Naive thymus-derived CD8-positive, alpha-beta T cell (primary cell): ENCODE data around the gene ARHGAP42. TPM values are rescaled to one million over a fixed set of nuclear protein-coding genes. Genes with fewer than 3 reads are reported as not detected.
"Not testable (repeated sequence)": the region's sequence is repeated elsewhere in the genome, so short reads cannot be mapped to it uniquely, and the experiment has no call there.

ENCODE experiments used
- ATAC-seq, 2 donors: fragments of 150-1000 bp; cut with Tn5 transposase in 1 of 2; sonication (Bioruptor Pico), chemical (Tn5 transposase) in 1 of 2; 1 replicate in 1 of 2; 2 replicates in 1 of 2; pipeline ENCODE4 v1.10.0; 2021; ENCODE audit warnings: mild to moderate bottlenecking in 2 of 2, moderate library complexity in 2 of 2
- POLR2A ChIA-PET: fragments of 350-600 bp; sonication (Branson Sonifier 250); formaldehyde crosslinking; loops from one replicate; lab custom pipeline; 2021; ENCODE audit warnings: antibody characterized with exemption; lab: Charles Lee
- DNase-seq, 10 donors: peaks; one replicate each; pipeline versions ENCODE4 v3.0.0 to v3.0.0-alpha.2; 2020 to 2022
- H3K27ac Mint-ChIP-seq, 10 donors: one replicate each; pipeline ENCODE4 v1.8.0; 2020 to 2022; ENCODE audit warnings: mild to moderate bottlenecking in 10 of 10, mixed read lengths in 10 of 10, moderate library complexity in 4 of 10, inconsistent platforms in 1 of 10
- H3K27me3 Mint-ChIP-seq, 5 donors: one replicate each; pipeline ENCODE4 v1.8.0; 2021 to 2022; ENCODE audit warnings: mixed read lengths in 5 of 5
- H3K36me3 Mint-ChIP-seq, 3 donors: one replicate each; pipeline ENCODE4 v1.8.0; 2020 to 2022; ENCODE audit warnings: mixed read lengths in 3 of 3, mild to moderate bottlenecking in 2 of 3, inconsistent platforms in 1 of 3
- H3K4me1 Mint-ChIP-seq, 4 donors: one replicate each; pipeline ENCODE4 v1.8.0; 2021 to 2022; ENCODE audit warnings: mixed read lengths in 4 of 4
- H3K4me3 Mint-ChIP-seq, 10 donors: one replicate each; pipeline ENCODE4 v1.8.0; 2020 to 2022; ENCODE audit warnings: mild to moderate bottlenecking in 10 of 10, mixed read lengths in 10 of 10, moderate library complexity in 6 of 10, inconsistent platforms in 1 of 10
- H3K9me3 Mint-ChIP-seq, 9 donors: one replicate each; pipeline ENCODE4 v1.8.0; 2020 to 2022; ENCODE audit warnings: mixed read lengths in 9 of 9, mild to moderate bottlenecking in 3 of 9, inconsistent platforms in 1 of 9, moderate library complexity in 1 of 9
- polyA plus RNA-seq, 3 donors: library from polyadenylated mRNA; unstranded; fragments of 300-500 nt; fragmentation: Illumina TruSeq; gene quantifications; one replicate each; pipeline ENCODE4 v1.2.3, GENCODE V29; 2021
- total RNA-seq, 8 experiments: library from RNA in 2 of 8; stranded (reverse) in 2 of 8; gene quantifications; one replicate each; pipeline ENCODE4 v1.2.3 and lab custom pipeline; 2021 to 2026

Gene ARHGAP42
- total and polyA plus RNA-seq, 5 experiments from 2014 or later = 0.38 to 0.93 (median 0.83) TPM; not detected in 2

- Mint-ChIP-seq H3K27ac (no peak overlapping the region), H3K9me3 (peaks cover 0 to 24% (median 0%) of the 10 kb centered on the region in 9 donors), H3K27me3 (no peaks in the 10 kb centered on the region), H3K4me3 (no peak overlapping the region), H3K36me3 (no peaks in the 10 kb centered on the region), H3K4me1 (peaks cover 0 to 25% (median 0%) of the 10 kb centered on the region in 4 donors)
- POLR2A ChIA-PET = no interaction called here
- ATAC-seq (no peak), DNase-seq (no peak)
Measured at GRCh38 chr11:101011881-101012280, 324.8 kb downstream of the ARHGAP42 start.

- H3K36me3 Mint-ChIP-seq, ATAC-seq, DNase-seq, H3K27ac Mint-ChIP-seq, H3K4me3 Mint-ChIP-seq, H3K27me3 Mint-ChIP-seq, POLR2A ChIA-PET: not testable (repeated sequence)
- H3K9me3 Mint-ChIP-seq = peaks cover 0 to 19% (median 0%) of the 10 kb centered on the region in 9 donors
- peaks cover 0 to 21% (median 0%) of the 10 kb centered on the region in 4 donors for H3K4me1 Mint-ChIP-seq
Measured at GRCh38 chr11:101013702-101014101, 326.6 kb downstream of the ARHGAP42 start.

DNA sequence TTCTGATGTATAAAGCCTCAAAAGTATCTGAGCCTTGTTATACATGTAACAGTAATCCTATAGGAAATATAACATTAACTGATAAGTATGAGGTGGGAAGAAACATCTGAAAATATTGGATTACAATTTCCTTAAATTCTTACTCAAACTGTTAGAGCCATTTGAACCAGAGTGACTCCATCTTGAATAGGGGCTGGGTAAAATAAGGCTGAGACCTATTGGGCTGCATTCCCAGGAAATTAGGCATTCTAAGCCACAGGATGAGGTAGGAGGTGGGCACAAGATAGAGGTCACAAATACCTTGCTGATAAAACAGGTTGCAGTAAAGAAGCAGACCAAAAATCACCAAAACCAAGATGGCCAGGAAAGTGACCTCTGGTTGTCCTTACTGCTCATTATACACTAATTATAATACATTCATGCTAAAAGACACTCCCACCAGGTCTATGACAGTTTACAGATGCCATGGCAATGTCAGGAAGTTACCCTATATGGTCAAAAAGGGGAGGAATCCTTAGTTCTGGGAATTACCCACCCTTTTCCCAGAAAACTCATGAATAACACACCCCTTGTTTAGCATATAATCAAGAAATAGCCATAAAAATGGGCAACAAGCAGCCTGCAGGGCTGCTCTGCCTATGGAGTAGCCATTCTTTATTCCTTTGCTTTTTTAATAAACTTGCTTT, 327.7 kb downstream of the ARHGAP42 start:
- no peaks in the 10 kb centered on the region for H3K36me3 Mint-ChIP-seq
- H3K4me1 Mint-ChIP-seq = peaks cover 0 to 10% (median 0%) of the 10 kb centered on the region in 4 donors
- peaks cover 0 to 19% (median 0%) of the 10 kb centered on the region in 9 donors for H3K9me3 Mint-ChIP-seq

DNA sequence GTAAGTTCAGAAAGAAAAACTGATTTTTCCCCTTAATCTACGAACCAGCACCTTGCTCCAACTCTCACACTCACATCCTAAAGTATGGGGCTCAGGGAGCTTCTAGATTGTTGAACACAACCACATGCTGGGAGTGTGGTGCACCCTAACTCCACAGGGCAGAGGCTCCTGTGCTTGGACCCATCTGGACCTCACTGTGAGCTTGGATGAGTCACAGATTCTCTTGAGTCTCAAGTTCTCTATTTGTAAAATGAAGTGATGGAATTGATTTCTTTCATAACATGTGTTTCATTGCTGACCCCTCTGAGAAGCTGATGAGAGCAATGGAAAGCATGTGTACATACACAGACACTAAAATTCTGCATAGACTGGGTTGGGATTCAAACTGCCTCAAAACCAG, 332.8 kb downstream of the ARHGAP42 start:
- no peak overlapping the region for H3K4me3 Mint-ChIP-seq
- no peaks in the 10 kb centered on the region for H3K36me3 Mint-ChIP-seq
- peaks cover 0 to 3% (median 0%) of the 10 kb centered on the region in 9 donors for H3K9me3 Mint-ChIP-seq
- H3K4me1 Mint-ChIP-seq = no peaks in the 10 kb centered on the region
- no peak overlapping the region for H3K27ac Mint-ChIP-seq
- H3K27me3 Mint-ChIP-seq = peaks cover 0 to 3% (median 0%) of the 10 kb centered on the region in 5 donors
- POLR2A ChIA-PET = interaction anchor here (0.6 kb wide), 1 partner anchor 25 kb away, joined by 4 read pairs; no protein-coding TSS in a partner anchor
- DNase-seq (no peak), ATAC-seq (no peak)

More for the DNA sequence above, 327.7 kb downstream of the ARHGAP42 start:
- H3K27me3 Mint-ChIP-seq = no peaks in the 10 kb centered on the region
- POLR2A ChIA-PET = no interaction called here
- ATAC-seq (no peak), DNase-seq (no peak)
- H3K4me3 Mint-ChIP-seq = no peak overlapping the region
- H3K27ac Mint-ChIP-seq = no peak overlapping the region

DNA sequence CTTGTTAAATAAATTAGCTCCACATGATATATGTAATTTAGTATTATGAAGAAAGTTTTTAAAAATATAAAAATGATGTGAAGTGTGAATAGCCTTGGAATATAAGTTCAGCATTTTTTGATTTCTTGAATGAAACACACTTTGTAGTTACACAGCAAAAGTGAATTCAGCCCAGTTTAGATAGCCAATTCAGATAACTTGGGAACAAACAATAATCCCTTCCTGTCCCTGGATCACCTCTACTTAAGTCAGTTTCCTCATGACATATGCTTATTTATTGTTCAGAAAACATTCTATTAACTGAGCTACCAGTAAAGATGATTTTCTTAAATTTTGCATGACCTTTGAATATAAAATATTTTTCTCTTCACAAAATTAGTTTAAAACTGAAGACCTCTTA, 335.2 kb downstream of the ARHGAP42 start:
- H3K4me3 Mint-ChIP-seq = no peak overlapping the region
- POLR2A ChIA-PET = no interaction called here
- H3K9me3 Mint-ChIP-seq = no peaks in the 10 kb centered on the region
- H3K36me3 Mint-ChIP-seq = no peaks in the 10 kb centered on the region
- ATAC-seq (no peak), DNase-seq (no peak)
- peaks cover 0 to 3% (median 0%) of the 10 kb centered on the region in 5 donors for H3K27me3 Mint-ChIP-seq
- H3K4me1 Mint-ChIP-seq = no peaks in the 10 kb centered on the region
- H3K27ac Mint-ChIP-seq = no peak overlapping the region

- Mint-ChIP-seq H3K36me3 (no peaks in the 10 kb centered on the region), H3K4me3 (no peak overlapping the region), H3K4me1 (no peaks in the 10 kb centered on the region), H3K27me3 (no peaks in the 10 kb centered on the region), H3K27ac (no peak overlapping the region), H3K9me3 (peaks cover 0 to 10% (median 2%) of the 10 kb centered on the region in 9 donors)
- POLR2A ChIA-PET = no interaction called here
- no peak for DNase-seq
- no peak for ATAC-seq
Measured at GRCh38 chr11:101028644-101029043, 341.6 kb downstream of the ARHGAP42 start.

- no peaks in the 10 kb centered on the region for H3K36me3 Mint-ChIP-seq
- no peaks in the 10 kb centered on the region for H3K27me3 Mint-ChIP-seq
- H3K4me1 Mint-ChIP-seq = no peaks in the 10 kb centered on the region
- no peak overlapping the region for H3K27ac Mint-ChIP-seq
- peaks cover 0 to 10% (median 4%) of the 10 kb centered on the region in 9 donors for H3K9me3 Mint-ChIP-seq
- DNase-seq (no peak), ATAC-seq (no peak)
- POLR2A ChIA-PET = no interaction called here
- H3K4me3 Mint-ChIP-seq = no peak overlapping the region
Measured at GRCh38 chr11:101030015-101030414, 342.9 kb downstream of the ARHGAP42 start.

DNA sequence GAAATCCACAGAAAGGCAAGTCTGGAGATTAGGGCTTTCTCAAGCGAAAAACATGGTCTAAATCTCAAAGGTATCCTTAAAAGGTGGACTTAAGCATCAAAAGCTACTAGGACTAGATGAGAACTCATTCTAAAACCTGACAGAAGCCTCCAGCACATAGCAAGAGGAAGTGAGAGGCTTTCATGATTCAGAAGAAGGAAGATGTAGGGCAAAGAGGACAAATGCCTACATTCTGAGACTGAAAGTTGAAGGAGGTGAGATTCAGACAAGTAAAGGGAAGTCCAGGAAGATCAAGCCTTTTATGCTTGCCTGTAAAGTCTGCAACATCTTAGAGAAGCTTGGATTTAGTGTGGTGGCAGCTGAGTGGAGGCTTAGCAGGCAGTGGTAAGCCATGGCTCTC, 343.6 kb downstream of the ARHGAP42 start:
- no peaks in the 10 kb centered on the region for H3K36me3 Mint-ChIP-seq
- H3K4me1 Mint-ChIP-seq = no peaks in the 10 kb centered on the region
- no peak overlapping the region for H3K27ac Mint-ChIP-seq
- no peak overlapping the region for H3K4me3 Mint-ChIP-seq
- no peaks in the 10 kb centered on the region for H3K27me3 Mint-ChIP-seq
- POLR2A ChIA-PET = no interaction called here
- H3K9me3 Mint-ChIP-seq = peaks cover 0 to 10% (median 4%) of the 10 kb centered on the region in 9 donors
- no peak for ATAC-seq
- no peak for DNase-seq

GRCh38 chr11:101031713-101032112, 344.6 kb downstream of the ARHGAP42 start:
- no peaks in the 10 kb centered on the region for H3K4me1 Mint-ChIP-seq
- no peaks in the 10 kb centered on the region for H3K27me3 Mint-ChIP-seq
- DNase-seq (no peak), ATAC-seq (no peak)
- H3K36me3 Mint-ChIP-seq = no peaks in the 10 kb centered on the region
- POLR2A ChIA-PET = no interaction called here
- H3K4me3 Mint-ChIP-seq = no peak overlapping the region
- H3K27ac Mint-ChIP-seq = no peak overlapping the region
- H3K9me3 Mint-ChIP-seq = peaks cover 0 to 10% (median 4%) of the 10 kb centered on the region in 9 donors

GRCh38 chr11:101032991-101033390, 345.9 kb downstream of the ARHGAP42 start:
- no peaks in the 10 kb centered on the region for H3K4me1 Mint-ChIP-seq
- H3K36me3 Mint-ChIP-seq = no peaks in the 10 kb centered on the region
- no peak for ATAC-seq
- H3K27me3 Mint-ChIP-seq = no peaks in the 10 kb centered on the region
- no peak for DNase-seq
- H3K27ac Mint-ChIP-seq = no peak overlapping the region
- peaks cover 0 to 10% (median 4%) of the 10 kb centered on the region in 9 donors for H3K9me3 Mint-ChIP-seq
- no peak overlapping the region for H3K4me3 Mint-ChIP-seq
- POLR2A ChIA-PET = no interaction called here

DNA sequence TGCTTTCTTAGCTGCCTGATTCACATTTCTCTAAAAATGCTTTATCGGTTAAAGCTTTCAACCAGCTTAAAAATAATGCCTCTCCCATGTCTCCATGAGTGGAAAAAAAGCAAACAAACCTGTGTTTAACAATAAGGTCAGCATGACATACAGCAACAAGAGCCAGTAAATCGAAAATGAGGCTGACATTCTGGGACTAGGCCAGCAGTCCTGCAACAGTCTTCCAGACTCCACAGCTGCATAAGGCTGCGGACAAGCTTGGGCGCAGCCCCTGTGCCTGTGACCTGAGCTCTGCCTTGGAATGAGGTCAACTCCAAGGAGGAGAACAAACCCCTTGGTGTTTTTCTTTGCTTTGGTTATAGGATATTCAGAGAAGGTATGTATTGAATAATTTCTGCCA, 347.0 kb downstream of the ARHGAP42 start:
- H3K4me3 Mint-ChIP-seq = no peak overlapping the region
- POLR2A ChIA-PET = no interaction called here
- no peak overlapping the region for H3K27ac Mint-ChIP-seq
- no peak for DNase-seq
- no peaks in the 10 kb centered on the region for H3K4me1 Mint-ChIP-seq
- no peaks in the 10 kb centered on the region for H3K36me3 Mint-ChIP-seq
- no peaks in the 10 kb centered on the region for H3K27me3 Mint-ChIP-seq
- ATAC-seq = no peak
- H3K9me3 Mint-ChIP-seq = peaks cover 0 to 10% (median 4%) of the 10 kb centered on the region in 9 donors

GRCh38 chr11:101035872-101036271, 348.8 kb downstream of the ARHGAP42 start:
- ATAC-seq (no peak), DNase-seq (no peak)
- Mint-ChIP-seq H3K27ac (no peak overlapping the region), H3K36me3 (no peaks in the 10 kb centered on the region), H3K27me3 (no peaks in the 10 kb centered on the region), H3K9me3 (peaks cover 0 to 10% (median 3%) of the 10 kb centered on the region in 9 donors), H3K4me3 (no peak overlapping the region), H3K4me1 (no peaks in the 10 kb centered on the region)
- POLR2A ChIA-PET = no interaction called here
